ENCODE data around the gene TNP2. TPM values are rescaled to one million over a fixed set of nuclear protein-coding genes. Genes with fewer than 3 reads are reported as not detected.
"Not testable (repeated sequence)": the region's sequence is repeated elsewhere in the genome, so short reads cannot be mapped to it uniquely, and the experiment has no call there.

TNP2 gene
- total RNA-seq, 1 donor from 2014 or later = not detected

GRCh38 chr16:11296706-11297491, 27.8 kb upstream of the TNP2 start:
- no peak overlapping the region for H3K27ac Mint-ChIP-seq
- DNase-seq (ENCODE audit: low spot score) = no peak
- no peaks in the 10 kb centered on the region for H3K9me3 Mint-ChIP-seq
- intact Hi-C loops (cut with micrococcal nuclease) = loop anchor here (5.0 kb wide), 1 partner anchor 35 kb away; no protein-coding TSS in a partner anchor
- H3K27me3 Mint-ChIP-seq (ENCODE audit: low read depth) = no peaks in the 10 kb centered on the region
- no peaks in the 10 kb centered on the region for H3K36me3 Mint-ChIP-seq (ENCODE audit: low read depth)
- no peak overlapping the region for H3K4me3 Mint-ChIP-seq (ENCODE audit: low read depth)
- H3K4me1 Mint-ChIP-seq (ENCODE audit: low read depth) = peaks cover 26% of the 10 kb centered on the region

DNA sequence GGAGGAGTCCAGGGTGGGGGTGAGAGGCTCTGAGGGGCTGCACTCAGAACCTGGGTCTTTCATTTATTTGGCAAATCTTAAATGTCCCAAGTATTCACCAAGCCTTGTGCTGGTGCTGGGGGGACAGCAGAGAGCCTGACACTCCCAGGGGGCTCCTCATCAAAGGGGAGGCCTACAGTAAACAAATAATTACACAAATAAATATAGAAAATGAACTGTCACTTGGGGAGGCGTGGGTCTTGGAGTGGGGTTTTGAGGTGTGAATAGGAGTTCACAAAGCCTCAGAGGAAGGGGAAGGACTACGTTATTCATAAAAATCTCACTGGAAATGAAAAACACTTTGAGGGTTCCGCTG, 27.2 kb upstream of the TNP2 start:
- H3K4me1 Mint-ChIP-seq (ENCODE audit: low read depth) = peaks cover 24% of the 10 kb centered on the region
- H3K36me3 Mint-ChIP-seq (ENCODE audit: low read depth) = no peaks in the 10 kb centered on the region
- no peak overlapping the region for H3K27ac Mint-ChIP-seq
- intact Hi-C loops (cut with micrococcal nuclease) = loop anchor here (5.0 kb wide), 1 partner anchor 34 kb away; no protein-coding TSS in a partner anchor
- no peaks in the 10 kb centered on the region for H3K27me3 Mint-ChIP-seq (ENCODE audit: low read depth)
- H3K9me3 Mint-ChIP-seq = no peaks in the 10 kb centered on the region
- no peak for DNase-seq (ENCODE audit: low spot score)
- H3K4me3 Mint-ChIP-seq (ENCODE audit: low read depth) = no peak overlapping the region

- Mint-ChIP-seq H3K4me1 (ENCODE audit: low read depth) (peaks cover 24% of the 10 kb centered on the region), H3K9me3 (no peaks in the 10 kb centered on the region), H3K4me3 (ENCODE audit: low read depth) (no peak overlapping the region), H3K27ac (no peak overlapping the region), H3K36me3 (ENCODE audit: low read depth) (no peaks in the 10 kb centered on the region), H3K27me3 (ENCODE audit: low read depth) (peaks cover 1% of the 10 kb centered on the region)
- intact Hi-C loops (cut with micrococcal nuclease) = loop anchor here (5.0 kb wide), 1 partner anchor 33 kb away; no protein-coding TSS in a partner anchor
- no peak for DNase-seq (ENCODE audit: low spot score)
Observed at GRCh38 chr16:11295672-11296071, 26.5 kb upstream of the TNP2 start.

- Mint-ChIP-seq H3K4me1 (ENCODE audit: low read depth) (peaks cover 12% of the 10 kb centered on the region), H3K36me3 (ENCODE audit: low read depth) (no peaks in the 10 kb centered on the region), H3K9me3 (no peaks in the 10 kb centered on the region), H3K4me3 (ENCODE audit: low read depth) (no peak overlapping the region), H3K27me3 (ENCODE audit: low read depth) (peaks cover 7% of the 10 kb centered on the region), H3K27ac (no peak overlapping the region)
- DNase-seq (ENCODE audit: low spot score) = no peak
- intact Hi-C loops (cut with micrococcal nuclease) = no loop called here
Observed at GRCh38 chr16:11292076-11292748, 23.1 kb upstream of the TNP2 start.

GRCh38 chr16:11291091-11291703, 22.1 kb upstream of the TNP2 start:
- H3K36me3 Mint-ChIP-seq (ENCODE audit: low read depth) = no peaks in the 10 kb centered on the region
- H3K4me1 Mint-ChIP-seq (ENCODE audit: low read depth) = peaks cover 7% of the 10 kb centered on the region
- DNase-seq (ENCODE audit: low spot score) = no peak
- H3K9me3 Mint-ChIP-seq = no peaks in the 10 kb centered on the region
- H3K4me3 Mint-ChIP-seq (ENCODE audit: low read depth) = no peak overlapping the region
- intact Hi-C loops (cut with micrococcal nuclease) = no loop called here
- peaks cover 7% of the 10 kb centered on the region for H3K27me3 Mint-ChIP-seq (ENCODE audit: low read depth)
- H3K27ac Mint-ChIP-seq = no peak overlapping the region

DNA sequence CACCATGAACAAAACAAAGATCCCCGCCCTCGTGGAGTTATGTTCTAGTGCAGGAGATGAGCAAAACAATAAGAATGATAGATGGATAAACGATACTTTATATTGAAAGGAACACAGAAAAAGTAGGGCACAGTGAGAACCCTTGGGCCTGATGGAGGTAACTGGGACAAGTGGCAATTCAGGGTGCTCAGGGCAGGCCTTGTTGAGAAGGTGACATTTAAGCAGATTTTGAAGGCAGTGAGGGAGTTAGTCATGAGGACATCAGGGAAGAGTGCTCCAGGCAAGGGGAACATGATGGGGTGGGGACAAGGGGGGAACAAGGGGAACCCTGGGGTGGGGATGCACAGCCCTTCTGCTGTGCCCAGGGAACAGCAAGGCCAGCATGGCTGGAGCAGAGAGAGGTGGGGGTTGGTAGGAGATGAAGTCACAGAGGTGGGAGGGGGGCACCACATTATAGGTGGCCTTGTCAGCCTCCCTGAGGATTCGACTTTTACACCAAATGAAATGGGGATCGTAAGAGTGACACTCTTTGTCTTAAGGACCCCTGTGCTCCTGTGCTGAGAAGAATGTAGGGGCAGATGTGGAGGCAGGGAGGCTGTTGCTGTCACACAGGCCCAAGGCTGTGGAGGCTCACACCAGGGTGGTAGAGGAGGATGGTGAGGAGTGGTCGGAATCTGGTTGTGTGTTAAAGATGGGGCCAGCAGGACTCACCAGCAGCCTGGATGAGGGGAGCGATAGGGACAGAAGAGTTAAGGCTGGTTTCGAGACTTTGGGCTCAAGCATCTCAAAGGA, 21.2 kb upstream of the TNP2 start:
- no peaks in the 10 kb centered on the region for H3K36me3 Mint-ChIP-seq (ENCODE audit: low read depth)
- intact Hi-C loops (cut with micrococcal nuclease) = no loop called here
- no peak overlapping the region for H3K4me3 Mint-ChIP-seq (ENCODE audit: low read depth)
- H3K4me1 Mint-ChIP-seq (ENCODE audit: low read depth) = peaks cover 11% of the 10 kb centered on the region
- H3K27ac Mint-ChIP-seq = no peak overlapping the region
- no peak for DNase-seq (ENCODE audit: low spot score)
- H3K27me3 Mint-ChIP-seq (ENCODE audit: low read depth) = peaks cover 7% of the 10 kb centered on the region
- no peaks in the 10 kb centered on the region for H3K9me3 Mint-ChIP-seq

DNA sequence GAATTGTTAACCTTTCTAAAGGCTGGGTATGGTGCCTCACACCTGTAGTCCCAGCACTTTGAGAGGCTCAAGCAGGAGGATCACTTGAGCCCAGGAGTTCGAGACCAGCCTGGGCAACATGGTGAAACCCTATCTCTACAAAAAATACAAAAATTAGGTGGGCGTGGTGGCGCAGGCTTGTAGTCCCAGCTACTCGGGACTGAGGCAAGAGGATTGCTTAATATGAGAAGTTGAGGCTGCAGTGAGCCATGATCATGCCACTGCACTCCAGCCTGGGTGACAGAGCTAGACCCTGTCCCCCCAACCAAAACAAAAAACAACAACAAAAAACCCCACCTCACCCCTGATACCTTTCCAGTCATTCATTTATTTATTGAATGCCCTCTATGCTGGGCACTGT, 20.6 kb upstream of the TNP2 start:
- H3K9me3 Mint-ChIP-seq; DNase-seq (ENCODE audit: low spot score); H3K4me3 Mint-ChIP-seq (ENCODE audit: low read depth); intact Hi-C loops (cut with micrococcal nuclease); H3K27me3 Mint-ChIP-seq (ENCODE audit: low read depth); H3K27ac Mint-ChIP-seq; H3K36me3 Mint-ChIP-seq (ENCODE audit: low read depth): not testable (repeated sequence)
- H3K4me1 Mint-ChIP-seq (ENCODE audit: low read depth) = peaks cover 11% of the 10 kb centered on the region

GRCh38 chr16:11289202-11289601, 20.1 kb upstream of the TNP2 start:
- intact Hi-C loops (cut with micrococcal nuclease) = no loop called here
- Mint-ChIP-seq H3K4me3 (ENCODE audit: low read depth) (no peak overlapping the region), H3K27me3 (ENCODE audit: low read depth) (peaks cover 7% of the 10 kb centered on the region), H3K4me1 (ENCODE audit: low read depth) (peaks cover 11% of the 10 kb centered on the region), H3K27ac (no peak overlapping the region), H3K36me3 (ENCODE audit: low read depth) (no peaks in the 10 kb centered on the region), H3K9me3 (no peaks in the 10 kb centered on the region)
- no peak for DNase-seq (ENCODE audit: low spot score)

- intact Hi-C loops (cut with micrococcal nuclease) = no loop called here
- Mint-ChIP-seq H3K4me3 (ENCODE audit: low read depth) (no peak overlapping the region), H3K9me3 (no peaks in the 10 kb centered on the region), H3K36me3 (ENCODE audit: low read depth) (no peaks in the 10 kb centered on the region), H3K4me1 (ENCODE audit: low read depth) (peaks cover 7% of the 10 kb centered on the region), H3K27me3 (ENCODE audit: low read depth) (peaks cover 13% of the 10 kb centered on the region), H3K27ac (no peak overlapping the region)
- no peak for DNase-seq (ENCODE audit: low spot score)
Observed at GRCh38 chr16:11285842-11286241, 16.7 kb upstream of the TNP2 start.

- Mint-ChIP-seq H3K27ac (no peak overlapping the region), H3K27me3 (ENCODE audit: low read depth) (peaks cover 10% of the 10 kb centered on the region), H3K4me3 (ENCODE audit: low read depth) (no peak overlapping the region), H3K4me1 (ENCODE audit: low read depth) (peaks cover 7% of the 10 kb centered on the region), H3K36me3 (ENCODE audit: low read depth) (no peaks in the 10 kb centered on the region), H3K9me3 (no peaks in the 10 kb centered on the region)
- DNase-seq (ENCODE audit: low spot score) = no peak
- intact Hi-C loops (cut with micrococcal nuclease) = no loop called here
Observed at GRCh38 chr16:11283820-11284248, 14.7 kb upstream of the TNP2 start.

GRCh38 chr16:11280616-11281522, 11.7 kb upstream of the TNP2 start, which contains the start of gene PRM1:
Gene PRM1 (minus strand): TSS chr16:11281330. CDS start chr16:11281238, 92 bp downstream.
- H3K4me1 Mint-ChIP-seq (ENCODE audit: low read depth) = peaks cover 6% of the 10 kb centered on the region
- H3K27ac Mint-ChIP-seq = no peak within 1 kb of the TSS
- intact Hi-C loops (cut with micrococcal nuclease) = no loop called here
- no peak for DNase-seq (ENCODE audit: low spot score)
- H3K36me3 Mint-ChIP-seq (ENCODE audit: low read depth) = no peaks in the 10 kb centered on the region
- no peak within 1 kb of the TSS for H3K4me3 Mint-ChIP-seq (ENCODE audit: low read depth)
- H3K9me3 Mint-ChIP-seq = no peaks in the 10 kb centered on the region
- H3K27me3 Mint-ChIP-seq (ENCODE audit: low read depth) = peaks cover 8% of the 10 kb centered on the region

Measured in activated T-helper 2 cell treated with anti-CD3 and anti-CD28 coated beads, Interferon-gamma antibody, Interleukin-2, Interleukin-4, amounts not matched to agents 10 μg/mL and 5 μg/mL and 100 μg/mL, durations not matched to agents 14 hours and 24 hours and 36 hours (primary cell).